Suppressor macrophage (primary cell): ENCODE measurements around the gene PRKCA.
"Not testable (repeated sequence)": the region's sequence is repeated elsewhere in the genome, so short reads cannot be mapped to it uniquely, and the experiment has no call there.

ENCODE experiments used
- DNase-seq, 4 experiments: peaks; one replicate each; pipeline ENCODE4 v3.0.0-alpha.2; 2020 to 2022
- total RNA-seq, 17 experiments: gene quantifications; one replicate each; lab custom pipeline; 2026; ENCODE audit warnings: mixed read lengths in 6 of 17, inconsistent platforms in 3 of 17; lab: John Stamatoyannopoulos, UW

The PRKCA gene
- total RNA-seq: 40.6 to 220 (median 114) reads per million in 17 experiments

DNA sequence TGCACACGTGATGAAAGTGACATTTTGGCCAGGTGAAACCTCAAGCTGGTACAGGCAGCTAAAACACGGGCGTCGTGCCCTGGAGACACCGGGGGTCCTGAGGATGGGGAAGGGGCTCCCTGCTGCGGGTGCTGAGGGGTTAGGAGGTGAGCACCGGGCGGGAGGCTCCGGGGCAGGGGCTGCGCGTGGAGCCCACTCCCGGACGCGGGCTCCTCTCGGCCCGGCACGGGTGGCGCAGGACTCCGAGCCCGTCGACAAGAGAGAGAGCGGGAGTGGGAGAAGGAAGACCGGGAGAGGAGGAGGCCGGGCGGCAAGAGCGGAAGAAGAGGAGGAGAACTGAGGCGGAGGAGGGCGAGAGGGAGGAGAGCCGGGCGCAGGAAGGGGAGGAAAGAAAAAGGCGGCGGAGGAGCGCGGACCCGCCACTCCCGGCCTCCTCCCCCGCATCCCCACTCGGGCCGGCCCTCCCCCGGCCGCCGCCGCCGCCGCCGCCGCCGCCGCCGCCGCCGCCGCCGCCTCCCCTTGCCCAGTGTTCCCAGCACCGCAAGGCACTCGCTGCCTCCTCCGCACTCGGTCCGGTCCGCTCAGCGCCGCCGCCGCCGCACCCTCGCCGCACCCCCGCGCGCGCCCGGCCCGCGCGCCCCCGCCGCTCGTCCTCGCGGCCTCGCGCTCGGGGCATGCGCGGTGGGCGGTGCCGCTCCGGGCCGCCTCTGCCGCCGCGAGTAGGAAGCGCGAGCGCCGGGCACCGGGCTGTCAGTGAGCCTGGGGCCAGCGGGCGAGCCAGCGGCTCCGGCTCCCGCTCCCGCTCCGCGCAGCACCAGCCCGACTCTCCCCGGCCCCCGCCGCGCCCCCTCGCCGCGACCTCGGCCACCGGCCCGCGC is at the start of gene PRKCA:
PRKCA (plus strand) TSS at position 750 of the 878 bp plus-strand sequence.
- peak; percentile 81 to 95 (median 90) for DNase-seq

DNA sequence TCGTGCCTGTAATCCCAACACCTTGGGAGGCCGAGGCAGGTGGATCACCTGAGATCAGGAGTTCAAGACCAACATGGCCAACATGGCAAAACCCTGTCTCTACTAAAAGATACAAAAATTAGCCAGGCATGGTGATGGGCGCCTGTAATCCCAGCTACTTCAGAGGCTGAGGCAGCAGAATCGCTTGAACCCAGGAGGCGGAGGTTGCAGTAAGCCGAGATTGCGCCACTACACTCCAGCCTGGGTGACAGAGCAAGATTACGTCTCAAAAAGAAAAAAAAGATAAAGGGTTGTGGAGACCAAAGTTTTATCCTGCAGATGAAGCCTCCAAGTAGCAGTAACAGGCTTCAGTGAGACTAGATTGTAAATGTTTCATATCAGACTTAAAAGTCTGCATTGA is 49.0 kb upstream of the PRKCA start:
- not testable (repeated sequence) for DNase-seq

DNA sequence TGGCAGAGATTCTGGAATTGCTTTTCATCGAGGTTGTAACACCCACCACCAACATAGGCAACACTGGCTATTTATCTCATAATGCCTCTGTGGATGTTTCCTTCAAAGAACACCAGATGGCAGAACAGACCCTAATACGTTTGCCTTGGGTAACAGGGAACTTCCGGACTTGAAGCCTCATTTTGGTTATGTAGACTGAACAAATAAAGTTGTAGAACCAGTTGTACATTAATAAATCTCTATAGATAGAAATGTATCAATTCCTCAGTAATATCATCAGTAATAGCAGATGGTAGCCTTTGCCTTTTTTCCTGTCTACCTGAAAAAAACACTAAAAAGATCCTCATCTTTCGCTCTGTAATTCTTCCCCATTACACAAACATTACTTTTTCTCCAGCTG is 47.3 kb upstream of the PRKCA start:
- peak; percentile 61 to 84 (median 74) for DNase-seq

DNA sequence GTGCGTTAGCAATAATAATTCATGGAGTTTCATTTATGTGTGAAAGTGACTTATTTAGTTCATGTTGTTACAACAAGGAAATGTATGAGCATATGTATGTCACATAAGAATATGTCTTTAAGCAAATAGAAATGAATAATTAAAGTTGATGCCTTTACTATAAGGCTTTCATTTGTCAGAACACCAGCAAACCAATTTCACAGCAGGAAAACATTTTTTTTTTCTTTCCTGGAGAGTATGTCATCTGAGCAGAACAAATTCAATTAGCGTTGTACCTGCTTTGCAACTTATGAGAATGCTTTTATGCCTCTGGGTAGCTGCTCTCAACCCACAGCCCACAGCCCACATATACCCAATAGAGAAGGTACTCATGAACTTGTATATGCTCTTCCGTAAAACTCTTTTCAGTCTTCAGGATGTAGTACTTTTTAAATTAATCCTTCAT is 46.9 kb upstream of the PRKCA start:
- no peak for DNase-seq

DNA sequence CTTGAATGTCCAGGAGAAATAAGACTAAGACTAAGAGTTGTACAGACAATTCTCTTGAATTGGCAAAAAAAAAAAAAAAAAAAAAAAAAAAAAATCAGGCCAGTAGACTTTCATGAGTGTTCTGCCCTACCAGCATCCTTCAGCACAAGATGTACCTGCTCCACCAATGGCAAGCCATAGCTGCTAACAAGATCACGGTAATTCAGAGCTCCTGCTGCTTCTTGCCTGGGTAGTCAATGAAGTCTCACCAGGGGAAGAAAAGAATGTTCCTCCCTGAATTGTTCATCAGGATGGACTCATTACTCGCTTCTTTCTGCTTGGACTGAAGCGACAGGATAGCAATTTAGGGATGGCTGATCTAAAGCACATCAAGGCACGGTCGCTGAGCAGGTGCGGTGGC is 42.1 kb upstream of the PRKCA start:
- no peak for DNase-seq

DNA sequence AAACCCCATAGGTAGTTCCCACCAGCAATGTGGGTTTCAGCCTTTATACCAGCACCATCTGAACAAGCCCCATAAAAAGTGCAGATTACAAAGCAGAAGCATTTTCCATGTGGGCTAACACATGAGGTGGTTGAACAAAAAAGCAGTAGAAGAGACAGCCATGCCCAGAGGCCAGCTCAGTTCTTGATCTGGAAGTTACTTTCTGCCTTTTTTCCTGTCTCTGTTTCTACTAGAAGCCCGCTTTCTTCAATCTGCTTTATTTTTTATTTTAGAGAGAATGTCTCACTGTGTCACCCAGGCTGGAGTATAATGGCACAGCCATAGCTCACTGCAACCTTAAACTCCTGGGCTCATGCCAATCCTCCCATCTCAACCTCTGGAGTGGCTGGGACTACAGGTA is 41.7 kb upstream of the PRKCA start:
- no peak for DNase-seq

DNA sequence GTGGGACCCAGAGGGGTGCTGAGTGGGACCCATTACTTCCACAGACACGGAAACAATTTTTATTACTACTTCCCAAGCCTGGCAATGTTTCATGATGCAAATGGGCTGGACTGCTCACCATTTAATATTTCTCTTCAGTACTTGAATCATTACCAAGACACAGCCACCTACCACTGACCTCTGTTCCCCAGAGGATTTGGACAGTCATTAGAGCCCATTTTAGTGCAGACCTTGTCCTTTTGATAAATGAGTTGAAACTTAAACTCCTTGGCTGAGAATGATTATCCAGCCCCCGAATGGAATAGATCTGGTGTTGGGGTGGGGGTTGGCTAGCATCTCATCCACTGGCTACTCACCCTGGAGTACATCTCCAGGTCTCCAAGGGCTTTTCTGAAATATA is 39.6 kb upstream of the PRKCA start:
- no peak for DNase-seq

DNA sequence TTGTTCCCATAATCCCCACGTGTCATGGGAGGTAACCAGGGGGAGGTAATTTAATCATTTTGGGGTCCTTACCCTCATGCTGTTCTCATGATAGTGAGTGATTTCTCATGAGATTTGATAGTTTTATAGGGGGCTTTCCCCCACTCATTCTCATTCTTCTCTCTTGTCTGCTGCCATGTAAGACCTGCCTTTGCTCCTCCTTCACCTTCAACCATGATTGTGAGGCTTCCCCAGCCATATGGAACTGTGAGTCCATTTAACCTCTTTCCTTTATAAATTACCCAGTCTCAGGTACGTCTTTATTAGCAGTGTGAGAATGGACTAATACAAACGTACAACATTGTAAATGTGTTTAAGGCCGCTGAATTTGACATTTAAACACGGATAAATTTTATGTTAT is 37.7 kb upstream of the PRKCA start:
- no peak for DNase-seq

DNA sequence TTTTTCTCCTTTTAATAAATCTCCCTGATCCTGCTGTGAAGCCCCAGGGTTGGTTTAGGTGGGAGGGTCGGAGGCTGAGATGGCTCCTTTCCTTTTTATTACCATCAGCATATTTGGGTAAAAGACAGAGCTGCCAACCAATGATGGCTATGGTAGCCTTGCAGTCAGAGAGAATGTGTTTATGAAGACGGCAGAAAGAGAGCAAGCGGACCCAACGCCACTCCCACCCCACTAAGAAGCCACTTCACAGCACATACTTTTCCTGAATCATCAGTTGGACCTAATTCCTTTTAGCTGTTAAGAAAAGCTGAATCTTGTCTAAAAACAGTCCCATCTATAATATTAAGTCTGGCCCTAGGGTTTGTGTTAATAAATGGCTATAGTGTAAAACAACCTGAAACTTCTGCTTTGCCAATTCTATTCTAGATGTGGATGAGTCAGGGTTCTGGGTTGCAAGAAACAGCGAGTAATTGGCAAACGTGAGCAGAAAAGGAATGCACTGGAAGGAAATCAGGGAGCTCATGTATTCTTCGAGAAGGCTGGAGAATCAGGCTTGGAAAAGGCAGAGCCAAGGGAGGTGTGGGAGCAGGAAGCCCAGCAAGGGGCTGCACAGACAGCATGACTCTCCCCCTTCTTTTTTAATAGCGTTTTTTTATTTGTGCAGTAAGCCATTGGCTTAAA is 34.0 kb upstream of the PRKCA start:
- DNase-seq: no peak

DNA sequence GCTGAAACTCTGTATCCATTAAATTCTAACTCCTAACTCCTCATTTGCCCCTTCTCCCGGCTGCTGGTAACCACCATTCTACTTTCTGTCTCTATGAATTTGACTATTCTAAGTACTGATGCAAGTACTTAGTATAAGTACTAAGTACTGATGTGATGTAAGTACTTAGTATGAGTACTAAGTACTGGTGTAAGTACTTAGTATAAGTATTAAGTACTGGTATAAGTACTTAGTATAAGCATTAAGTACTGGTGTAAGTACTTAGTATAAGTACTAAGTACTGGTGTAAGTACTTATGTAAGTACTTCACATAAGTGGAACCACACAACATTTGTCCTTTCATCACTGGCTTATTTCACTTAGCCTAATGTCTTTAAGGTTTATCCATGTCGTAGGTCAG is 32.3 kb upstream of the PRKCA start:
- DNase-seq: no peak

DNA sequence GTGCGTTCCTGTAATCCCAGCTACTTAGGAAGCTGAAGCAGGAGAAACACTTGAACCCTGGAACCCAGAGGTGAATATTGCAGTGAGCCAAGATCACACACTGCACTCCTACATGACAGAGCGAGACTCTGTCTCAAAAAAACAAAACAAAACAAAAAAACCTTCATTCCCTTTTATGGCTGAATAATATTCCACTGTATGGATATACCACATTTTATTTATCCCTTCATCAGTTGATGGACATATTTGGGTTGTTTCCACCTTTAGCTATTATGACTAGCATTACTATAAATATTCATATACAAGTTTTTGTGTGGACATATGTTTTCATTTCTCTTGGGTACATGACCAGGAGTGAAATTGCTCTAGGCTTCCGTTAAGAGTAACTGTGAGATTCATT is 30.9 kb upstream of the PRKCA start:
- DNase-seq: no peak

DNA sequence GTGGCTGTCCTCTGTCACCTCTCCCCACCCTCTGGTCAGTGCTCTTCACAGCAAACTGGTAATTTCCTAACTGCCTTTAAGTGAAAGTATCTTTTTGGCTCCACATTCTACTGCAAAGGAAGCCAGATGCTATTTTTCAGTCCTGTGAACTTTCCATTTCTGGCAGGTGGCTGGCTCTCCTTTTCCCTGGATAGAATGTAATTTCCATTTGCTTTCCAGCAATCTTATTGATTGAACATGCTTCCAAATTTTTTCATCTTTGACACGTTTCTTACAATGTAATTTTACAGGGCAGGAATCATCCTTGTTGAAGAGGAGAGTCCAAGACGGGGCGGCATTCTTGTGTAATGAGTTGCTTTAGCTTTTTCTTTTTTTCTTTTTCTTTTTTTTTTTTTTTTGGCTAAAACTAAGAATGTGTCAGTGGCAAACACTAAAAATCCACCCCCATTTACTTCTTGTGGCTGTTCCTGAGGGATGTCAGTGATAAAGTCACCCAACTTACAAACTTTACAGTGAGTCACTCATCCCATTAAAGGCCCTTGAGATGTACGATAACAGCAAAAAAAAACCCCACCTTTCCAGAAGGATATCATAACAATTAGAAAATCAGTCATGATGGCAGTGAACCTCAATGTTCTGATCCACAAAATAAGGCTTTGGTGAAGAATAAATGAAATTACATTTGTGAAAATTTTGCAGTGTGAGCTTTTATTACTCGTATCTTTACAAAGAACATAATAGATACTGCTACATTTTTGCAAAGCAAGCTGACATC is 29.4 kb upstream of the PRKCA start:
- no peak for DNase-seq

DNA sequence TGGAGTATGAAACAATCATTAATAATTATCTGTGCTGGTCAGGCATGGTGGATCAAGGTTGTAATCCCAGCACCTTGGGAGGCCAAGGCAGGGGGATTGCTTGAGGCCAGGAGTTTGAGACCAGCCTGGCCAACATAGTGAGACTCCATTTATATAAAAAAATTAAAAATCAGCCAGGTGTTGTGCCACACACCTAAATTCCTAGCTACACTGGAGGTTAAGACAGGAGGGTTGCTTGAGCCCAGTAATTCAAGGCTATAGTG is 28.9 kb upstream of the PRKCA start:
- no peak for DNase-seq

DNA sequence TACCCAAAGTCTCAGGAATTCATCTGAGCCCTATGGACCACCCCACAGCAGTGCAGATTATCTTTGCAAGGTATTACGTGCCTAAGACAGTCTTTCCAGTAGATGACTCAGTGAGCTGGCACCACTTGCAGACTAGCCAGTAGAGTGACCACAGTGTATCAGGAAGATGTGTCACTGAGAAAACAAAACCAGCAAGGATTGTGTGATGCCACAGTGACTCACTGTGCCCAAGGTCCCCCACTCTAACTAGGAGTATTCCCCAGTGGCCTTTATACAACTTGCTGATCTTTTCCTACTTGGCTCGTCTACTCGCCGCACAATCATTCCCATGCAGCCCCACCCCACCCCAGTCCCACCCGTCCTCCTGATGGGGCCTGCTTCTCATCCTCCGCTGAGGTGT is 26.8 kb upstream of the PRKCA start:
- DNase-seq: peak in 1 of 4 experiments; percentile 46

DNA sequence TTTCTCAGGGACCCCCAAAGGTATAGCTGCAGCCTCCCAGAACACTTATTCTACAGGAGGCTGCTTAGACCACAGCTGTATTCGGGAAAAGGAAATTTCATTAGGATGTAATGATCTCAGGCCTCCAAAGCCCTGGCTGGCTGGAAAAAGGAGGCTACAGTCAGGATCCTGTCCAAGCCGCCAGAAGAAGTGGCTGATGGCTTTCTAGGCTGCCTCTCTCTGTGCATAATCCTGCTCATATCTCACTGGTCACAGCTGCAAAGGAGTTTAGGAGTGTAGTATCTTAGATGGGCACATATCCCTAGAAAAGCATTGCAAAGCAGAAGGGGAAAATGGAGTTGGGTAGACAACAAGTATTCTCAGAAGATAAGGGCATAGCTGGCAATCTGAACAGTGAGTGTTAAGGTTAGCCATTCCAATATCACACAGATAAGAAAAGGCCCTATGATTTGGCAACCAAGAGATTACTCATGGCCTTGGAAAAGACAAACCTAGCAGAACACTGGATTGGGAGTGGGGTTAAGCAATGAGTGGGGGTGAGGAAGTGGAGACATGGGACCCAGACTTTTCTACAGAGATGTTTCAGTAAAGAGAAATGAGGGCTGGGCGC is 26.0 kb upstream of the PRKCA start:
- peak in 3 of 4 experiments; percentile 18 to 49 (median 31) for DNase-seq

DNA sequence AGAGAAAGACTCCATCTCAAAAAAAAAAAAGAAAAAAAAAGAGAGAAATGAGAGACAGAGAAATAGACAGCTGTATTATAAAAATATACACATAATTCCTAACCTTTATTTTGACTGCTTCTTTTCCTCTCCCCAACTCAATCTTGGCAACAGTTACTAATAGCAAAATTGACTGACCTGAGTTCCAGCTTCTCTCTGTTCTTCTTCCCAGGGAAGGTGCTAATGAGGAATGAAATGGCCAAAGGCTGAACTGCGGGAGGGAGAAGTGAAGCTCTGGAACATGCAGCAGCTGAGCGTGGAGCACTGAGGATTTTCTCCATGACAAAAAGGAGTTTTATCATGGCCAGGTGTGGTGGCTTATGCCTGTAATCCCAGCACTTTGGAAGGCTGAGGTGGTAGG is 25.2 kb upstream of the PRKCA start:
- no peak for DNase-seq

DNA sequence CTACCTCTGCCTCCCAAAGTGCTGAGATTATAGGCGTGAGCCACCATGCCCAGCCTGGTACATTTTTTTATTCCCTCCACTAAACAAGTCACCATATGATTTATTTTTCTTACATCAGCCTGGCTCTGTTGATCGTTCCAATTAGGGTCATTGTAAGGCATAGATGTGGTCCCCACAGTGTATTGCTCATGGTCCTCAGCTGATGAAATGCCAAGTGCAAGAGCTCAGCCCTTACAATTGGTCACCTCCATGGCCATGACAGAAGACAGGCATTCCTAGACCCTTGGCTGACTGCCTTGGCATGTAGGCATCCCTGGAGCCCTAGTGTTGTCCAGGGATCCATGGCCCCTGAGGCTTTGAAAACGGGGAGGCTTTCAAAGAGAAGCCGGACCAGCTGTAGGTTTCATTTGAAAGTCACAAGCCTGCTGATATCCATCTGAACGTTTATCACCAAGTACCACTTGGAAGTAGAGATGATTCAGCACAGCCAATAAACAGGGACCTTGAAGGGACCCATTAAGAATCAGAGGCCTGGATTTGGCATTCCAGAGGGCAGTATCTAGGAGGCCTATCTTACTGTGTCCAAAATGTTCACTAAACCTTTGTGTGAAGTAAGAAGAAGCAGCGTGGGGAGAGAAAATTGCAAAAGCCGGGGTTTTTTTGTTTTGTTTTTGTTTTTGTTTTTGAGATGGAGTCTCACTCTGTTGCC is 20.6 kb upstream of the PRKCA start:
- no peak for DNase-seq

DNA sequence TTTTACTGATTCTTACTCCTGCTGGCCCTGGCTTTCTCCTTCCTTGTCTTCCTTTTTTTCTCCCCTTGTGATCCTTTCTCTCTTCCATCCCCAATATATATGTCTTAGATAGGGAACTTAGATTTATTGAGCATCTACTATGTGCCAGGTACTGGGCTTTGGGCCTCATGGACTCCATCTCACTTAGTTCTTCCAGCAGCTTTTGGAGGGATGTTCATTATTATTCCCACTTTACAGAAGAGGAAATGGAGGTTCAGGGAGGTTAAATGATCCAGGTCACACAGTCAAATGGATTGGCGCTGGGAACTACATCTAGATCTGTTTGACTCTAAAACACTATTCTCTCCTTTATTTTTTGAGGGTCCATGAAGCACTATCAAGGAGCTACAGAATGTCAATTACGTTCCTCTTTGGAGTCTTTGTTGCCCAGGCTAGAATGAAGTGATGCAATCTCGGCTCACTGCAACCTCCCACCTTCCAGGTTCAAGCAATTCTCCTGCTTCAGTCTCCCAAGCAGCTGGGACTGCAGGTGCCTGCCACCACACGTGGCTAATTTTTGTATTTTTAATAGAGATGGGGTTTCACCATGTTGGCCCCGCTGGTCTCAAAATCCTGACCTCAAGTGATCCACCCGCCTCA is 19.0 kb upstream of the PRKCA start:
- DNase-seq: no peak

DNA sequence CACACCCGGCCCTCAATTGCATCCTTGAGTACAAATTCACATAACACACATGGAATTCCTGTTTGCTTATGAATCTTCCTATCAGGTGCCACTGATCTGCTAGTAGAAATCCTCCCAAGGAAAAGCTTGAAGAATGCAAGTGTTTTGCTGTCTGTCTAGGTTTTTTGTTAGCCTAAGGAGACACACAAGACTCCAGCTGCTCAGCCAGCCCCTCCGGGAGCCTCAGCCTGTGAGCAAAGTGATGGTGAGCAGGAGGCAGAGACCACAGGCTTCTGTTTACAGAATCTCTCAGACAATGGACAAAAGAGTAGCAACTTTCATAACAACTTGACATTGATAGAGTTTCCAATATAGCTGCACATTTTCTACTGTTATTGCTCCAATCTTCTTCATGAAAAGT is 18.4 kb upstream of the PRKCA start:
- no peak for DNase-seq

DNA sequence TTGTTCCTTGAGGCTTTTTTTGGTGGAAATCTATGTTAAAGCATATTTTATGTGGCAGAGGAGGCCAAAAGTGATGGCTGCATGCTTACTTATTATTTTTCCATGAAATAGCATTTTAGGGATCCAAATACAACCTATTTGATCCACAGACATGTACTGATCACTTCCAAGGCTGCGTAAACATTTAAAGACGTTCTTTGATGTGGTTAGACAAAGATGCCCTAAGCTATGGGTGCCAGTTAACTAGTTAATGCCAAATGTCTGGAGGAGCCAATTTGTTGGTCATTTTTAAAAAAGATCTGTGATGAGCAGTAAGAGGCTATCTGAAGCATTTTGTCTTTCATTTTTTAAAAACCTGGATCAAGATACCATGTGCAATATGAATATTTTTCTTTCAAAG is 17.3 kb upstream of the PRKCA start:
- DNase-seq: no peak

DNA sequence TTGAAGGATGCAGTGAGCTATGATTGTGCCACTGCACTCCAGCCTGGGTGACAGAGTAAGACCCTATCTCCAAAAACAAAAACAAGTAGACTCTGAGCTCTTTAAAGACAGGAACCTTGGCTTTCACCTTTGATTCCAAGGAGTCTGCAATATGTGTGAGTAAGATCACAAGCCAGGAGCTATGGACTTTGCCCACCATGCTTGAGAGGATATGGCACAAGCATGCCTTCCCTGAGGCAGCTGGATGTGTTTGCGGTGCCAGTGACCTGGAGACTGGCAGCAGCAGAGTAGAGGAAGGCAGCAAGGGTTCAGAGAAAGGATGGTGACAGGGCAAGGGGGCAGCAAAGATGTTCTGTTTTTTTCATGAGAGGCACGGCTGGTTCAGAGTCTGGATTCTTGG is 14.5 kb upstream of the PRKCA start:
- DNase-seq: no peak
